GM18873 (cell line): ENCODE results near the gene ILF3.
"Not testable (repeated sequence)": the region's sequence is repeated elsewhere in the genome, so short reads cannot be mapped to it uniquely, and the experiment has no call there.

Source experiments
- ATAC-seq: cut with Tn5 transposase; IDR thresholded peaks from one replicate; pipeline ENCODE4 v1.9.1; 2021; ENCODE audit warnings: mild to moderate bottlenecking, moderate library complexity, moderate number of reproducible peaks; ENCODE audit not compliant: unreplicated experiment, low FRiP score

ILF3 gene

GRCh38 chr19:10641248-10641647, 12.9 kb upstream of the ILF3 start:
- no peak for ATAC-seq

GRCh38 chr19:10642473-10643171, 11.5 kb upstream of the ILF3 start:
- ATAC-seq, result no peak

DNA sequence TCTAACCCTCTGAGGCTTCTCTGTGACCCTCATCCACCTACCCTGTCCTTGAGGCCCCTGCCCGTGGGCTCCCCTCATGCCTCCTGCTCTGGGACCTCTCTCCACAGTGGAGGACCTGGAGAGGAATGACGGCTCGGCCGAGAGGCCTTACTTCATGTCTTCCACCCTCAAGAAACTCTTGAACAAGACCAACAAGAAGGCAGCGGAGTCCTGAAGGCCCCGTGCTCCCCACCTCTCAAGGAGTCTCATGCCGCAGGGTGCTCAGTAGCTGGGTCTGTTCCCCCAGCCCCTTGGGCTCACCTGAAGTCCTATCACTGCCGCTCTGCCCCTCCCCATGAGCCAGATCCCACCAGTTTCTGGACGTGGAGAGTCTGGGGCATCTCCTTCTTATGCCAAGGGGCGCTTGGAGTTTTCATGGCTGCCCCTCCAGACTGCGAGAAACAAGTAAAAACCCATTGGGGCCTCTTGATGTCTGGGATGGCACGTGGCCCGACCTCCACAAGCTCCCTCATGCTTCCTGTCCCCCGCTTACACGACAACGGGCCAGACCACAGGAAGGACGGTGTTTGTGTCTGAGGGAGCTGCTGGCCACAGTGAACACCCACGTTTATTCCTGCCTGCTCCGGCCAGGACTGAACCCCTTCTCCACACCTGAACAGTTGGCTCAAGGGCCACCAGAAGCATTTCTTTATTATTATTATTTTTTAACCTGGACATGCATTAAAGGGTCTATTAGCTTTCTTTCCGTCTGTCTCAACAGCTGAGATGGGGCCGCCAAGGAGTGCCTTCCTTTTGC, 10.8 kb upstream of the ILF3 start:
- ATAC-seq, result no peak

DNA sequence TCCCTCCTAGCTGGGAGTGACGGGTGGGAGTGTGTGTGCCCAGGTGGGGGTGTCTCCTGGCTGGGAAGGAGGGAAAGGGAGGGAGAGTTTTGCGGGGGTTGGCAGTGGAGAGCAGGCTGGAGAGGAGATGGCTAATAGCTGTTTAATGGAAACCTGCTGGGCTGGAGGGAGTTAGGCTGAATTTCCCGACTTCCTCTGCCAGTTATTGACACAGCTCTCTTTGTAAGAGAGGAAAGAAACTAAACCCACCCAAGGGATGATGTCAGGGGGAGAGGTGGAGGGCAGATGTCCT, 10.2 kb upstream of the ILF3 start:
- ATAC-seq, result no peak

DNA sequence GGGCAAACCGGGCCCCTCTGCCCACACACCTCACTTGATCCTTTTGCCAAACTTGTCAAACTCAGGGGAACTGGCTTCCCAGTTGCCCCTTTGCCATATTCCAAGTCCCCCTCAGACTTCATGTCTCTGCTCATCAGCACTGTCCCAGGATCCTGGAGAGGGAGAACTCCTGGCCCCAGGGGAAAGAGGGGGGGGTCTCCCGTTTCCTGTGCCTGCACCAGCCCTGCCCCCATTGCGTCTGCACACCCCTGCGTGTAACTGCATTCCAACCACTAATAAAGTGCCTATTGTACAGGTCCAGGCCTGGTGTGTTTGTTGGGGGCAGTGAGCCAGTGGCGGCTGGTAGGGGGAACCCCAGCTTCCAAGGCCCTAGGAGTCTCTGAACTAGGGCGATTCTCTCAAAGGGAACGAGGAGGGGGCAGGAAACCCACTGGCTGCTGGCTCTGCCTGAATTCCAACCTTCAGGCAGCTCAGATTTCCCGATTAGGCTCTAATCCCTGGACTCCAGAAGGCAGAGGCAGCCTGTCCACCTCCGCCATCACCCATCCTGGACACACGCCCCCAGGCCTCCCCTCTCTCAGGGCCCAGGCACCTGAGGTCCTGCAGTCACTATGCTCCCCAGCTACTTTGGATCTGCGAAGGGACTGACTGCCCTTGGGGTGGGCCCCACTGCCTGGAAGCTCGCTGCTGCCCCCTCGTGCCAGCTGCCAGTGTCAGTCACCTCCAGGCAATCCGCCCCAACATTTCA, 9.7 kb upstream of the ILF3 start:
- no peak for ATAC-seq

GRCh38 chr19:10646456-10647159, 7.5 kb upstream of the ILF3 start:
- no peak for ATAC-seq

DNA sequence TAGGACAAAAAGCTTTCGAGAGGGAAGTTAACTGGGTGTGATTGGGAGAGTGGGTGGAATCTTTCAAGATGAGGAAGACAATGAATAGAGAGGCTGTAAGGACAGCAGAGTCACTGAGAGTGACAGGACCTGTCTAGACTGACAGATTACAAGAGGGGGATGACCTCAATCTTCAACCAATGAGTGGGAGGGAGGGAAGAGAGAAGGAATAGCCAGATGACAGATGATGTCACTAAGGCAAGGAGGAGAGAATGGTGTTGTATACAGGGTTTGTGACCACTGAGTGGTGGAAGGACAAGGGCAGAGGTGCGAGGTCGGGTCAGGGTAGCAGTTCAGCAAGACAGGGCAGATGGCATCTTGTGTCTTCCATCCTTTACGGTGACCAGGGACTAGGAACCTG, 5.8 kb upstream of the ILF3 start:
- no peak for ATAC-seq

DNA sequence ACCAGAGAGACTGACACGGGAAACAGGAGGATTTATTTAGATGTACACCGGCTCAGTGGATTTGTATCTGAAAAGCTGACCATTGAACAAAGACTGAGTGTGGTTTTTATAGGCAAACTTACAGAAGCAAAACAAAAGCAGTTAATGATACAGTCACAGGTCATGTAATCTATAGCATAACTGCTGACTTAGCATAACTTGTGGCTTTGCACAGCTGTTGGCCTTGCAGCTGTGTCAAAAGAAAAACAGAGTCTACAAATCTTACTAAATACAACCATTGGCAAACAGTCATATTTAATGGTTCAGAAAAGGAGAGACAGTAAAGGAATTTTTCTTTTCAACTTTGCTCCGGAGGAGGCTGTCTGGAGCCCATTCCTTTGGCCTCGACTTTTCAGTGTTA, 2.3 kb upstream of the ILF3 start:
- ATAC-seq, result no peak

DNA sequence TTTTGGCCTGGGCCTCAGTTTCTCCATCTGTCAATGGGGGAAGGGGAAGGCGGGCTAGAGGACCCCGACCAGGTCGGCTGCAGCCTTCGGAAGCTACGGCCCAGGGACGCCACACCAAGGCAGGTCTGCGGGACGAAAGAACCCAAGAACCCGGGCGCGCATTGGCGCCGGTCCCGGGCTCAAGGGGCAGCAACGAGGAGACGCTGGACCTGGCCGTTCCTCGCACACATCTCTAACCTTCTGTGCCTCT, 739 bp upstream of the ILF3 start:
- no peak for ATAC-seq

- no peak for ATAC-seq
Measured at GRCh38 chr19:10654610-10655456, 687 bp downstream of the ILF3 start.

DNA sequence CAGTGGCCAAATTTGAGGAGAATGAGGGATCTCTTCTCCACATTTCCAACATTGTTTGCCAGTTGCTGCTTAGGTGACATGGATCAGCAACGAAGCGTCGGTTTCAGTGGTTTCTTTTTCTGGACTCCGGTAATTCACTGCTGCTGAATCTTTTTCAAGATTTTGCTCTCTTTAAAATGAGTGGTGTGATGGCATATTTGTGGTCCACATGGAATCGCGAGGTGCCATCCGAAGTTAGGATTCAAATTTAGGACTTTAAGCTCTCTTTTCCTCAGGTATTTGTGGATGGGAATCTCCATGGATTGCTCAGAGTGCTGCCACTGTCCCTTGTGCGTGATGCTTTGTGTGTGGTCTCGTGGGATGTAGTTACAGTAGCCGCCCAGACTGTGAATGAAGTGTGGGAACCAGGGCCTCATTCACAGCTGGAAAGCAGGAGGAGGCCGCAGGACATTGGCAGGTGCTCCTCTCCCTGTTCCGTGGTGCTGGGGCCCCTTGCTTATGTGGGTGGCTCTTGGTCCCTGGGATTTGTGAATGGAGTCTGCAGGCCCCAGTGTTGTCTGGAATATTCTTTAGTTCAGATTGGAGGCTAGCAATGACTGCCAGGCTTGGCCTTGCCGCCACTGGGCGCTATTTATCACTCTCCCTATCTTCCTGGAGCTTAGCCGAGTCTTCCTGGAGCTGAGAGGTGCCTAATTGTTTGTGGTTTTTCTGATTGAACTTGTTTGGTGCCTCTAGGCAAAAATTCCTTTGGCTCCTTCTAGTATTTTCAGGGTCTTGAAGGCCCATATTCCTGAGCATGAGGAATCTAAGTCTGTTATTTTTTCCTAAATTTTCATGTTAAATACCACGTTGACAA, 1.5 kb downstream of the ILF3 start:
- ATAC-seq, result no peak

DNA sequence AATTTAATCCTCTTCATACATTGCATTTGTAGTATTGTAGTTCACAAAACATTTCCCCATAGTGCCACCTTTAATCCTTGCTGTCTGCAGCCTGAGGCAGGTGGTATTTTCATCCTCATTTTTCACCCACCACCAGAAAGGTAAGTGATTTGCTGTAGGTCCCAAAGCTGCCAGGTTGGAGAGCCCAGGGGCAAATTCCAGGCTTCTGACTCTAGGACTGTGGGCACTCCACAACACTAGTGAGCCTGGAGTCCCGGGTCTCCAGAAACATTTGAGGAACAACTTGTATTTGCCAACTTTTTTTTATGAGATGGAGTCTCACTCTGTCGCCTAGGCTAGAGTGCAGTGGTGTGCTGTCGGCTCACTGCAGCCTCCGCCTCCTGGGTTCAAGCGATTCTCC, 6.2 kb downstream of the ILF3 start:
- no peak for ATAC-seq

DNA sequence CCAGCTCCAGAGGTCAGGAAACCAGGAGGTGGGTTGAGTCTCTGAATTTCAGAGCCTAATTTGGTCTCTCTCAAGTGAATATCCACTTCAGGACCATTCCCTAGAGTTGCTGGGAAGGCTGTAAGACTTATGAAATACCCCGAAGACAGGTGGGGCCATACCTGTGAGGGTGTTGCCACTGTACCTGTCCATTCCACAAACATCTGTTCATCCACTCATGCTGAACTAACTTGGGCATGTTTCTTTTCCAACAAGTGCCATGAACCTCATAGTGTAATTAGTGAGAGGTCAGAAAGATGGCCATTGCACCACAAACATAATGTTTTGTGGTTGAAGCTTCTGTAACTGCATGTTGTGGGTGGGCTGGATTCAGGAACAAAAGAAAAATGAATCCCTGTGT, 7.8 kb downstream of the ILF3 start:
- no peak for ATAC-seq

- no peak for ATAC-seq
Measured at GRCh38 chr19:10662384-10663251, 8.5 kb downstream of the ILF3 start.

DNA sequence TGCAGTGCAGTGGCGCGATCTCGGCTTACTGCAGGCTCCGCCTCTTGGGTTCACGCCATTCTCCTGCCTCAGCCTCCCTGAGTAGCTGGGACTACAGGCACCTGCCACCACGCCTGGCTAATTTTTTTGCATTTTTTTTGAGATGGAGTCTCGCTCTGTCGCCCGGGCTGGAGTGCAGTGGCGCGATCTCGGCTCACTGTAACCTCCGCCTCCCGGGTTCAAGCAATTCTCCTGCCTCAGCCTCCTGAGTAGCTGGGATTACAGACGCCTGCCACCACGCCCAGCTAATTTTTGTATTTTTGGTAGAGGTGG, 9.1 kb downstream of the ILF3 start:
- ATAC-seq, result not testable (repeated sequence)

DNA sequence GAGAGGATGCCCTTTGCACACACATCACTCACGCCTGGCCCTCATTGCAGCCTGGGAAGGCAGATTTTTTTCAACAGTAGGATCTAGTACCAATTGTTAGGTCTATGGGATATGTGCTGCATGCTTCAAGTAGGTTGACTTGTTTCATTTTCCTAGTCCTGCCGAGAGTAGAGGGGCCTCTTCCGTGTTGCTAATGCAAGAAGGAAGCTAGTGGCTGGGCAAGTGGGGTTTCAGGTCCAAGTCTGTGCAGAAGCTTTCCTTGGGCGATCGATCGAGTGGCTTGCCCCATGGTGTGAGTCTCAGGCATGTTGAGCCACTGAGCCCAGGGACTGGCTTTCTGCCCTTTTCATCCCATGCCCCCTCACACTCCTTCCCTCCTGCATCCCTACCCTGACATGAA, 13.7 kb downstream of the ILF3 start:
- no peak for ATAC-seq

- ATAC-seq, result no peak
Measured at GRCh38 chr19:10669246-10669645, 15.1 kb downstream of the ILF3 start.

- ATAC-seq, result no peak
Measured at GRCh38 chr19:10670182-10670581, 16.0 kb downstream of the ILF3 start.
